Measurements from ENCODE around the gene ANKRD24.
A peak's percentile ranks its signal among the peaks of the same experiment; 100 is the strongest.
"Not testable (repeated sequence)": the region's sequence is repeated elsewhere in the genome, so short reads cannot be mapped to it uniquely, and the experiment has no call there.

Gene ANKRD24

GRCh38 chr19:4197625-4198466, 15.4 kb downstream of the ANKRD24 start:
- peak; percentile 28 for DNase-seq

DNA sequence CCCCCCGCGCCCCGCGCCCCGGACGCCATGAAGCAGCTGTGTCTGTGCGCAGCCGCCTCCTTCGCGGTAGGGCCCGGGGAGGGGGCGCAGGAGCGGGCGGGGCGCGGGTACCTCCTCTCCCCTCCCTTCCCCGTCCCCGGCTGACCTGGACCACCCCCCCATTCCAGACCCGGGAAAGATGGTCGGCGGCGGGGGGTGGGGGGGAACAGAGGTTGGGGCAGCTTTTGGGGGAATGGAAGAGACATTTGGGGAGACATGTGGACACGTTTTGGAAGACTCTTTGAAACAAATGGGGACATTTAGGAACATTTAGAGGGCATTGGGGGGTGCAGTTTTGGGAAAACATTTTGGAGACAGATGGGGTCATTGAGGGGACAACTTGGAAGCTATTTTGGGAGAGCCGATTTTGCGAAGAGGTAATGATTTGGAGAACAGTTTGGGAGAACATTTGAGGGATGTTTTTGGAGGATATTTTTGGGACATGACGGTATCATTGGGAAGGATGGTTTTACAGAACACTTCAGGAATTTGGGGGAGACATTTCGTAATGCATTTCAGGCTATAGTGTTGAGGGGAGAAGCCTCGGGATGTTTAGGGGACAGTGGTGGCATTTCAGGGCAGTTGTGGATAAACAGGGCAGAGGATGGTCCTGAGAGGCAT, 16.1 kb downstream of the ANKRD24 start:
- DNase-seq, result no peak

DNA sequence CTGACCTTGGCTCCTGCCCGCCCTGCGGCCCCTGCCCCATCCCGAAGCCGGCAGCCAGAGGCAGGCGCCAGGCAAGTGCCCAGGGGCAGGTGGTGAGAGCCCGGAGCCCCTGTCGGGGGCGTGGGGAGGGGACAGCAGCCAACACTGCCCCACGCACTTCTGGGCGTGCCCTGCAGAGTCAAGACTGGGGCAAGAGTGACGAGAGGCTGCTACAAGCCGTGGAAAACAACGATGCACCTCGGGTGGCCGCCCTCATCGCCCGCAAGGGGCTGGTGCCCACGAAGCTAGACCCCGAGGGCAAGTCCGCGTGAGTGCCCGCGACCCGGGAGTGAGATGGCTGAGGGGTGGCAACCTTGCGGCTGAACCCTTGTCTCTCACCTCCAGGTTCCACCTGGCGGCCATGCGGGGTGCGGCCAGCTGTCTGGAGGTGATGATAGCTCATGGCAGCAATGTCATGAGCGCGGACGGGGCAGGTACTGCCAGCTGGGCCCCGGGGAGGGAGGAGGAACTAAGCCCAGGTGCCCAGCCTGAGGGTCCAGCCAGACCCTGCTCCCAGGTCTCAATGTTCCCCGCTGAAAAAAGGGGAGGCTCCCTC, 17.3 kb downstream of the ANKRD24 start:
- no peak for DNase-seq

DNA sequence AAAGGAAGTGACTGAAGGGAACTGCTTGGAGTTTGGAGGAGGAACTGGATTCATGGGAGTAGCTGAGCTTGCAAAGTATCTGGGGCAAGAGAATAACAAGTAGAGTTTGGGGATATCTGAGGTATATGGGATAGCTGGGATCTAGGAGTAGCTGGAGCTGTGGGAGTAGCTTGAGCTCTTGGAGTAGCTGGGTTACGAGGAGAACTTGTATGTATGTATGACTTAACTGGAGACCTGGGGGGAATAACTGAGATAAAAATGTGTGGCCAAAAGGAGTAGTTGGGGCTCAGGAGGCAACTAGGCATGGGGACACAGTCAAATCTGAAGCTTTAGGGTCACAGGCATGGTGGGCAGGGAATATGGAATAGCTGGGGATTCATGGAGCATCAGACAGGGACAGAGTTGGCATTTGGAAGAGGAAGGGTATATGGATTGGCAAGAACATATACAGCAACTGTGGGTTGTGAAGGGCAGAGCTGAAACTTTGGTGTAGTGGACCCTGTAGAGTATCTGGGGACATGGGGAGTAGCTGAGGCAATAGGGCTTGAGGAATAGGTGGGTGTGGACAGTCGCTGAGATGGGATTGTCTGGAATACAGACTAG, 18.6 kb downstream of the ANKRD24 start:
- DNase-seq, result no peak

GRCh38 chr19:4201798-4202197, 19.3 kb downstream of the ANKRD24 start:
- no peak for DNase-seq

GRCh38 chr19:4206818-4207484, 24.5 kb downstream of the ANKRD24 start:
- DNase-seq, result no peak

DNA sequence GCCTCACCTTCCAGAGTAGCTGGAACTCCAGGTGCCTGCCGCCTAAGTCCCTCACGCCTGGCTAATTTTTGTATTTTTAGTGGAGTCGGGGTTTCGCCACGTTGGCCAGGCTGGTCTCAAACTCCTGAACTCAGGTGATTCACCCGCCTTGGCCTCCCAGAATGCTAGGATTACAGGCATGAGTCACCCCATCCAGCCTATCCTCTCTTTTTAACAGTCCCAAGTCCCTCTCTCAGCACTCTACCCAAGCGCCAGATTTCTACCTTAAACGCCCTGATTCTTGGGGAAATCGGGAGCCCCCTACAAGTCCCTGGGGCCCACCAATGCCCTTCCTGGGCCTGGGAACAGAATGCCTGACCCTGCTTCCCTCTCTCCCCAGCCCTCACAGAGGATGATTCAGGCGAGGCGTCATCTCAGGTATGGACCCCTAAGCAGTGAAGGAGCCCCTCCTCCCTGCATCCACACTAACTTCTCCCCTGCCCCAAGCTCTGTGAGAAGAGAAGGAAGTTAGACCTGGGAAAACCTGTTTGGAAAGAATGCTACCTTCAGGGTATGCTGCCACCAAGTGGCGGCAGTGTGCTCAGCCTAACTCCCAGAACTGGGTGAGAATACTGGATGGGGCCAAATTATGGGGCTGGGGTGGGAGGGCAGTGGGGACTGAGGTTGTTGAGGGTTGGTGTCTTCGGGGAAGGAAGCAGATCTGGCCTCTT, 26.1 kb downstream of the ANKRD24 start:
- DNase-seq, result no peak

DNA sequence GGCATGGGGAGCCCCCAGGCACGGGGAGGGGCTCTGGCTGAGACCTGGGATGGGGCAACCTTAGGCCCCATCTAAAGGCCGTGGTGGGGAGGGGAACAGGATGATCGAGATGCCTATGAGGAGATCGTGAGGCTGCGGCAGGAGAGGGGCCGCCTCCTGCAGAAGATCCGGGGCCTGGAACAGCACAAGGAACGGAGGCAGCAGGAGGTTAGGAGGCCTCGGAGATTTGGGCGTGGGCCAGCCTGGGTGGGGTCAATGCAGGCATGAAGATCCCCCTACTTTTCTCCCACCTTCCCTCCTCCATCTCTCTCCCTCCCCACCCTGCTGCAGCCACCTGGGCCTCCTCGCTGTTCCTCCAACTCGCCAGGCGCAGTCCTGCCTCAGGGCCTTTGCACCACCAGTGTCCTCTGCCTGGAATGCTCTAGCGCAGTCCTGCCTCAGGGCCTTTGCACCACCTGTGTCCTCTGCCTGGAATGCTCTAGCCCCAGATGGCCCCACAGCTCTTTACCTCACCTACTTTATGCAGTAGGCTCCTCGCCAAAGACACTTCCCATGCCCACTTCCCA, 27.8 kb downstream of the ANKRD24 start:
- no peak for DNase-seq

- no peak for DNase-seq
Observed at GRCh38 chr19:4213116-4213515, 30.6 kb downstream of the ANKRD24 start.

DNA sequence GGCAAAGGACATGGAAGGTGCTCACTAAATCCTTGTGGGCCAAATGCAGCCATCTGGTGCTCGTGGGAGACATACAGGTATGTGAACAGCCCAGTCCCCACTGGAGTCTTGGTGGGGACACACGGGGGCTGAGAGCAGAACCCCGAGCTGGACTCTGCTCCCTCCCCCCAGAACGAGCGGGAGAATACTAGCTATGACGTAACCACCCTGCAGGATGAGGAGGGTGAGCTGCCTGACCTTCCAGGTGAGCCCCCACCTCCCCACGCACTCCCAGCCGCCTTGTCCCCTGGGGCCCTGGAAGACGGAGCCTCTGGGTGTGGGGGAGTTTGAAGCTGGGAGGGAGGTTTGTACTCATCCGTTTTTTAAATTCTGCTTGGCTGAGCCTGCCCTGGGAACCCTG, 33.3 kb downstream of the ANKRD24 start:
- no peak for DNase-seq

DNA sequence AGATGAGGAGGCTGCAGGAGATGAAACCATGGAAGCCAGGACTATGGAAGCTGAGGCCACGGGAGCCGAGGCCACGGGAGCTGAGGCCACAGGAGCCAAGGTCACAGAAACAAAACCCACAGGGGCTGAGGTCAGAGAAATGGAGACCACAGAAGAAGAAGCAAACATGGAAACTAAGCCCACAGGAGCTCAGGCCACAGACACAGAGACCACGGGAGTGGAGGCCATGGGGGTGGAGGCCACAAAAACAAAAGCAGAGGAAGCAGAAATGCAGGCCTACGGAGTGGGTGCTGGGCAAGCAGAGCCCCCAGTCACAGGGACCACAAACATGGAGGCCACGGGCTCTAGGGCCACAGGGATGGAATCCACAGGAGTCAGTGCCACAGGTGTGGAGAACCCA, 34.4 kb downstream of the ANKRD24 start:
- DNase-seq, result no peak

GRCh38 chr19:4217429-4218264, 35.2 kb downstream of the ANKRD24 start:
- no peak for DNase-seq

DNA sequence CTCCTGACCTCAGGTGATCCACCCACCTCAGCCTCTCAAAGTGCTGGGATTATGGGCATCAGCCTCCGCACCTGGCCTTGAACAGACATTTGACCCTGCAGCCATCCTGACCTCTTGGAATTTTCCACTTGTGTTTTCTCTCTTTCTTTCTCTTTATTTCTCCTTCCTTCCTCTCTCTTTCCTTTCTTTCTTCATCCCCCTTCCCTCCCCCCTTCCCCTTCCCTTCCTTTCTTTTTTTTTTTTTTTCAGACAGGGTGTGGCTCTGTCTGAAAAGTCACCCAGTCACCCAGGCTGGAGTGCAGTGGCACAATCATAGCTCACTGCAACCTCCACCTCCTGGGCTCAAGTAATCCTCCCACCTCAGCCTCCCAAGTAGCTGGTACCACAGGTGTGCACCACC, 36.0 kb downstream of the ANKRD24 start:
- not testable (repeated sequence) for DNase-seq

- no peak for DNase-seq
Observed at GRCh38 chr19:4220188-4220587, 37.7 kb downstream of the ANKRD24 start.

DNA sequence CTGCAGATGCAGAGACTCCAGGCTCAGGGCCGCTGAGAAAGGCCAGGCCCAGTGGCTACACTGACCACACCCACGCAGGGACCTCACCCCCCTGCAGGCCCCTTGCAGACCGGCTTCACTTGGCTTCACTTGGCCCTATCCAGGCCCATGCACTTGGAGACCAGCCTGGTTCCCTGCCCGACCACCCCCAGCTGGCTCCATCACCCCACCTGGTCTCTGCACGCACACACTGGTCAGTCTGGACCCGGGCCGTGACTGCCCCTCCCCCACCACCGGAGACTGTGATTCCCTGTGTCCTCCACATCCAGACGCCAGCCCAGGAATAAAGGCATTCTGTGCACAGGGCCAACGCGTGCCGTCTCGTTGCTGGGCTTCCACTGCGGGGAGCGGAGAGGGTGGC, 42.0 kb downstream of the ANKRD24 start:
- no peak for DNase-seq

DNA sequence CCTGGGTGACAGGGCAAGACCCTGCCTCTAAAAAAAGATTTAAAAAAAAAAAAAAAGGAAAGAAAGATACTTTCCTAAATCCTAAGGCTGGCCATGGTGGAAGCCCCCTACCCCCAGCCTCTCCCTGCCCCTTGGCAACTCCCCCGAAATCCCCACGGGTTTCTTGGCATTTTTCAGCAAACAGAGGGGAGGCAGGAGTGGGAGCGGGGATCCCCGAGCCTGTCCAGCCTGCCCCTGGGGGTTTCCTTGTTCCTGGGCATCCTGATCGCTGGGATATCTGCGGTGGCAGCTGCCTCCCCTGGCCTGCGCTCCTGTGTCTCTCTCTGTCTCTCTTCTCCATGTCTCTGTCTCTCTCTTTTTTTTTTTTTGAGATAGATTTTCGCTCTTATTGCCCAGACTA, 43.4 kb downstream of the ANKRD24 start:
- DNase-seq, result no peak

GRCh38 chr19:4227771-4228170, 45.3 kb downstream of the ANKRD24 start:
- DNase-seq, result no peak

DNA sequence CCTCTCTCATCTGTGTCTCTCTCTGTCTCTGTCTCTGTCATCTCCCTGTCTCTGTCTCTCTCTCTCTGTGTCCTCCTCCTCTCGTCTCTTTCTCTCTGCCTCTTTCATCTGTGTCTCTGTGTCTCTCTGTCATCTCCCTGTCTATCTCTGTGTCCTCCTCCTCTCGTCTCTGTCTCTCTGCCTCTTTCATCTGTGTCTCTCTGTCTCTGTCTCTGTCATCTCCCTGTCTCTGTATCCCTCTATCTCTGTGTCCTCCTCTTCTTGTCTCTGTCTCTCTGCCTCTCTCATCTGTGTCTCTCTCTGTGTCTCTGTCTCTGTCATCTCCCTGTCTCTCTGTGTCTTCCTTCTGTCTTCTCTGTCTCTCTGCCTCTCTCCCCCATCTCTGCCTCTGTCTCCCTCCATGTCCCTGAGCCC, 46.3 kb downstream of the ANKRD24 start:
- no peak for DNase-seq

- DNase-seq, result peak; percentile 41
Observed at GRCh38 chr19:4229179-4229931, 46.9 kb downstream of the ANKRD24 start, which contains the start of gene EBI3. Gene EBI3, plus strand, starts transcription at chr19:4229523. Its CDS starts 28 bp downstream, at chr19:4229551.

- DNase-seq, result not testable (repeated sequence)
Observed at GRCh38 chr19:4230237-4230636, 47.7 kb downstream of the ANKRD24 start.

Measured in right kidney (tissue), 1 donor.